Measurements from ENCODE around the gene SIGLEC12. TPM values are rescaled to one million over a fixed set of nuclear protein-coding genes. Genes with fewer than 3 reads are reported as not detected.
A peak's percentile ranks its signal among the peaks of the same experiment; 100 is the strongest.

Gene SIGLEC12
- total RNA-seq, 1 experiment from 2014 or later = not detected

DNA sequence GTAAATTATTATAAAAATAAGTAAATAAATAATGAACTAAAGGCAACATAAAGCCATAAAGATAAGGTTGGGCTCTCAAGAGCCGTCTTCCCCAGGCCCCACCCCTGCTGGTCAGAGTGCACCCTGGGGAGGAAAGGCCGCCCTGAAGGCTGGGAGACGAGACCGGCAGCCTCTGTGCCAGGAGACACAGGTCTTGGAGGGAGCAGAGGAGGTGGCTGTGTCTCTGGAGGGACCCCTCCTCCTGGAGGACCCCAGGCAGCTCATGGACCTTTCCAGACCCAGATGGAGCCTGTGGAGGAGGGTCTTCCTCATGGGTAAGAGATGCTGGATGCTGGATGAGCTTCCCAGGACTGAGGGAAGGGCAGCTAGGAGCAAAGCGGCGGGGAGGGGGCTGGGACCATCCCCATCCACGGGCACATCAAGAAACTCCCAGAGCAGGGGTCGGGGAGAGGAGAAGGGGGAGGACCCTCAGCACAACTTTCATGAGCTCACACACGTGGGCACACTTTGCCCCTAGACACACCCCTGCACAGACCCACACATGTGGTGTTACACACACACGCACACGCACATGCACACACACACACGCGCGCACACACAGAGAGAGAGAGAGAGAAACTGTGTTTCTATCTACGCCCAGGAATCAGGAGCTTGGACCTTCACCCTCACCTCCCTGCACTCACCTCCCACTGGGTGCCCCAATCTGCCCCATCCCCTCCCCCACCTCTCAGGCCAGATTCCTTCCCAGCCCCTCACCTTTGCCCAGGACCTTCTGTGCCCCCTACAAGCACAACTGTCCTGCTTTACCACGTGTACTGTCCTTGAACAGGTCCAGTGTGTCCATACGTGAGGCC lies 23.0 kb downstream of the SIGLEC12 start, which contains the start of gene CEACAM18:
TSS of gene CEACAM18 (plus strand) at position 159 of the 854 bp plus-strand sequence.
- H3K4me3 Mint-ChIP-seq (ENCODE audit: low read depth, unreplicated experiment) = no peak within 1 kb of the TSS
- BruUV-seq (replicated peaks) = no TSS peak

DNA sequence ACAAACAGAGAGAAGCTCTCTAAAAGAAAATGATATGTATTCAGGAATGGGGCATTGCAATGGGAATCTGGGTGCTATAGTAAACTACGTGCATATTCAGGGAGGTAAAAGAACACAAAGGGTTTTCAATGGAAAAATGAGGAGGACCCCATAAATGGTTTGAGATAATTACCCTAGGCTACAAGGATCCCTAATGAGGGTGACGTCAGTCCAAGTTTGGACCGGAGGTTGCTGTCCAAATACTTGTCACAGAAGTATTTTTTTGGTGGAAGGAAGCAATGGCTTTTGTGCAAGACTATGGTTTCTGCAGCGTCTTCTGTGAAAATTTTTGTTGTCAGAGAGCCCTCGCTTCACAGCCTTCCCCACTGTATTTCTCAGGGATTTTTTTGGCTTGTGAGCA lies 24.3 kb downstream of the SIGLEC12 start:
- peaks cover 4% of the 10 kb centered on the region for H3K36me3 Mint-ChIP-seq (ENCODE audit: insufficient read depth, unreplicated experiment)
- TF ChIP-seq, protein P1, sequence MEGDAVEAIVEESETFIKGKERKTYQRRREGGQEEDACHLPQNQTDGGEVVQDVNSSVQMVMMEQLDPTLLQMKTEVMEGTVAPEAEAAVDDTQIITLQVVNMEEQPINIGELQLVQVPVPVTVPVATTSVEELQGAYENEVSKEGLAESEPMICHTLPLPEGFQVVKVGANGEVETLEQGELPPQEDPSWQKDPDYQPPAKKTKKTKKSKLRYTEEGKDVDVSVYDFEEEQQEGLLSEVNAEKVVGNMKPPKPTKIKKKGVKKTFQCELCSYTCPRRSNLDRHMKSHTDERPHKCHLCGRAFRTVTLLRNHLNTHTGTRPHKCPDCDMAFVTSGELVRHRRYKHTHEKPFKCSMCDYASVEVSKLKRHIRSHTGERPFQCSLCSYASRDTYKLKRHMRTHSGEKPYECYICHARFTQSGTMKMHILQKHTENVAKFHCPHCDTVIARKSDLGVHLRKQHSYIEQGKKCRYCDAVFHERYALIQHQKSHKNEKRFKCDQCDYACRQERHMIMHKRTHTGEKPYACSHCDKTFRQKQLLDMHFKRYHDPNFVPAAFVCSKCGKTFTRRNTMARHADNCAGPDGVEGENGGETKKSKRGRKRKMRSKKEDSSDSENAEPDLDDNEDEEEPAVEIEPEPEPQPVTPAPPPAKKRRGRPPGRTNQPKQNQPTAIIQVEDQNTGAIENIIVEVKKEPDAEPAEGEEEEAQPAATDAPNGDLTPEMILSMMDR (IDR thresholded peaks at IDR 0.05; ENCODE audit: unreplicated experiment) = no peak
- intact Hi-C loops (cut with micrococcal nuclease; ENCODE audit: unreplicated experiment) = loop anchor here (10.0 kb wide), 1 partner anchor 97 kb away; the partner anchor contains the start of gene ZNF175
- peaks cover 43% of the 10 kb centered on the region for H3K4me1 Mint-ChIP-seq (ENCODE audit: low read depth, unreplicated experiment)
- CTCF ChIA-PET = no interaction called here
- peaks cover 5% of the 10 kb centered on the region for H3K9me3 Mint-ChIP-seq (ENCODE audit: low read depth, unreplicated experiment)
- DNase-seq = no peak
- H3K27me3 Mint-ChIP-seq (ENCODE audit: unreplicated experiment) = peaks cover 15% of the 10 kb centered on the region
- no TSS peak for BruUV-seq (replicated peaks)
- no peak overlapping the region for H3K4me3 Mint-ChIP-seq (ENCODE audit: low read depth, unreplicated experiment)
- no peak overlapping the region for H3K27ac Mint-ChIP-seq (ENCODE audit: unreplicated experiment)

More for the DNA sequence above, 23.0 kb downstream of the SIGLEC12 start, which contains the start of gene CEACAM18:
- Mint-ChIP-seq H3K27me3 (ENCODE audit: unreplicated experiment) (peaks cover 24% of the 10 kb centered on the region), H3K4me1 (ENCODE audit: low read depth, unreplicated experiment) (peaks cover 30% of the 10 kb centered on the region), H3K36me3 (ENCODE audit: insufficient read depth, unreplicated experiment) (peaks cover 4% of the 10 kb centered on the region), H3K9me3 (ENCODE audit: low read depth, unreplicated experiment) (peaks cover 5% of the 10 kb centered on the region), H3K27ac (ENCODE audit: unreplicated experiment) (no peak within 1 kb of the TSS)
- no peak for DNase-seq
- CTCF ChIA-PET = interaction anchor here (0.6 kb wide), 1 partner anchor 97 kb away, joined by 4 read pairs; no protein-coding TSS in a partner anchor
- TF ChIP-seq, protein P1 (IDR thresholded peaks at IDR 0.05; ENCODE audit: unreplicated experiment) = no peak
- intact Hi-C loops (cut with micrococcal nuclease; ENCODE audit: unreplicated experiment) = loop anchor here (10.0 kb wide), 1 partner anchor 96 kb away; the partner anchor contains the start of gene ZNF175

DNA sequence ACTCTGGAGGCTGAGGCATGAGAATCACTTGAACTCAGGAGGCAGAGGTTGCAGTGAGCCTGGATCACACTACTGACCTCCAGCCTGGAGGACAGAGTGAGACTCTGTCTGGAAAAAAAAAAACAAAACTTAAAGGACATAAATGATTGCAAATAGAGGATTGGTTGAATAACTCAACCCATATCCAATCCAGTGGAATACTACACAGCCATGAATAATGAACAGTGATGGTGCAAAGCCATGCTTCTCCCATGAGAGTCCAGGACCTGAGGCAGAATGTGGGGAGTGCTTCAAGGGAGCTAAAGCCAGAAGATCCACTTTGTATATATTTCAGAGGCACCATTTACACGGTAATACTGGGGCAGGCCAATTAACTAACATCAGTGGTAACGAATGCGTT lies 25.4 kb downstream of the SIGLEC12 start:
- no peak for DNase-seq
- BruUV-seq (replicated peaks) = no TSS peak
- CTCF ChIA-PET = no interaction called here
- Mint-ChIP-seq H3K36me3 (ENCODE audit: insufficient read depth, unreplicated experiment) (peaks cover 4% of the 10 kb centered on the region), H3K4me1 (ENCODE audit: low read depth, unreplicated experiment) (peaks cover 44% of the 10 kb centered on the region), H3K27ac (ENCODE audit: unreplicated experiment) (no peak overlapping the region), H3K9me3 (ENCODE audit: low read depth, unreplicated experiment) (peaks cover 5% of the 10 kb centered on the region), H3K27me3 (ENCODE audit: unreplicated experiment) (peaks cover 14% of the 10 kb centered on the region), H3K4me3 (ENCODE audit: low read depth, unreplicated experiment) (no peak overlapping the region)
- intact Hi-C loops (cut with micrococcal nuclease; ENCODE audit: unreplicated experiment) = loop anchor here (10.0 kb wide), 1 partner anchor 99 kb away; the partner anchor contains the start of gene ZNF175
- TF ChIP-seq, protein P1 (IDR thresholded peaks at IDR 0.05; ENCODE audit: unreplicated experiment) = no peak

DNA sequence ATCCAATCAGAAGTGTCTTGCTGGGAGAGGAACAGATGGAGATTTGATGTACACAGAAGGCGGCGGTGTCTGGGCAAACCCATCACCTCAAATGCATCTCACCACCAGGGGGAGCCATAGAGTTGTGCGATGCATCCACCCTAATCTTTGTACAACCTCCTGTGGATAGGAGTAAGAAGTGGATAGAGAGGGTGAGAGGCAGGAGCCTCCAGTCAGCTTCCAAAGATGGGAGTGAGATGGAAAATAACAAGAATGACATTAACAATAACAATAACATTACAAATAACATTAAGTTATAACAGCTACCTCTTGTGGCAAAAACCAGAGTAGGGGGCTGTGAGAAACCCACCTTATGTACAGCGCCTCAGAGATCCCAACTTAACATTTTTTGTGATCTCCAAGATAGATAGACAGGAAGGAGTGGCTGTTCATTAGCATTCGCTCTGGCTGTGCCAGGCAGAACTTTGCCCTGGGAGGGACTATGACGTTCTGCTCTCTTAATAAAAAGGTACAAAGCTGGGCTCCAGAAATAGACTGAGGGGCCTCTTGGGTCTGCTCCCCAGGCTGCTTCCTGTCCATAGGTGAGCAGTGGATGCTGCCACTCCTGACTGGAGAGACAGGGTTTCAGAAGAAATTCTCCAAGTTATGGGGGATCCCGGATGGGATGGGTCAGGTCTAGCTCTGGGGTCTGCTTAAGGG lies 28.4 kb downstream of the SIGLEC12 start:
- H3K4me3 Mint-ChIP-seq (ENCODE audit: low read depth, unreplicated experiment) = no peak overlapping the region
- peak; percentile 92 for DNase-seq
- CTCF ChIA-PET = interaction anchor here (0.5 to 4.9 kb wide), 8 partner anchors 33 to 305 kb away, joined by 3 to 84 read pairs (median 3); no protein-coding TSS in a partner anchor
- BruUV-seq (replicated peaks) = no TSS peak
- peaks cover 44% of the 10 kb centered on the region for H3K4me1 Mint-ChIP-seq (ENCODE audit: low read depth, unreplicated experiment)
- peaks cover 5% of the 10 kb centered on the region for H3K9me3 Mint-ChIP-seq (ENCODE audit: low read depth, unreplicated experiment)
- intact Hi-C loops (cut with micrococcal nuclease; ENCODE audit: unreplicated experiment) = loop anchor here (1.0 to 10.0 kb wide), 4 partner anchors 42 to 310 kb away; partner anchors contain the start of gene ZNF175
- peaks cover 4% of the 10 kb centered on the region for H3K36me3 Mint-ChIP-seq (ENCODE audit: insufficient read depth, unreplicated experiment)
- TF ChIP-seq, protein P1 (IDR thresholded peaks at IDR 0.05; ENCODE audit: unreplicated experiment) = peak; percentile 97
- peaks cover 4% of the 10 kb centered on the region for H3K27me3 Mint-ChIP-seq (ENCODE audit: unreplicated experiment)
- no peak overlapping the region for H3K27ac Mint-ChIP-seq (ENCODE audit: unreplicated experiment)
